Left ventricle myocardium inferior (tissue), 1 donor: ENCODE measurements around the gene EFCAB7. TPM values are rescaled to one million over a fixed set of nuclear protein-coding genes. Genes with fewer than 3 reads are reported as not detected.

Source experiments
- DNase-seq: peaks from one replicate; pipeline ENCODE4 v3.0.0-alpha.2; 2020
- H3K27ac ChIP-seq: fragments of 200-600 bp; replicated peaks from 2 replicates; pipeline ENCODE4 v1.8.0; 2021
- H3K27me3 ChIP-seq: fragments of 200-600 bp; 2 replicates; pipeline ENCODE4 v1.8.0; 2021; ENCODE audit warnings: low read depth
- H3K36me3 ChIP-seq: fragments of 200-600 bp; 2 replicates; pipeline ENCODE4 v1.8.0; 2021
- H3K4me1 ChIP-seq: fragments of 200-600 bp; 2 replicates; pipeline ENCODE4 v1.8.0; 2021
- H3K4me3 ChIP-seq: fragments of 200-600 bp; 2 replicates; pipeline ENCODE4 v1.8.0; 2021; ENCODE audit warnings: mild to moderate bottlenecking, moderate library complexity
- H3K9me3 ChIP-seq: fragments of 200-600 bp; replicated peaks from 2 replicates; pipeline ENCODE4 v1.8.0; 2021
- intact Hi-C: fragments of 100-400 bp; cut with micrococcal nuclease; formaldehyde crosslinking; loops from one replicate; pipeline ENCODE4 v1.11.0; 2022
- total RNA-seq: library from RNA; stranded (reverse); fragmentation: NEBNext Ultra II Directional; extraction: Animal tissue kit (Norgen Biotek cat#: 25700); gene quantifications from one replicate; pipeline ENCODE4 v1.2.1, GENCODE V29; 2021
- TF ChIP-seq, protein P1 (sequence below): fragments of 200-600 bp; IDR thresholded peaks from 2 replicates; pipeline ENCODE4 v1.8.0; 2021; ENCODE audit warnings: antibody characterized with exemption, mild to moderate bottlenecking, borderline replicate concordance
- donor health status: DM: no; HTN: yes; CAD: no; lungs with severe emphysema.

EFCAB7 gene
- total RNA-seq, 1 donor from 2014 or later, result 8.9 TPM

- Histone ChIP-seq H3K36me3 (no peaks in the 10 kb centered on the region), H3K4me1 (peaks cover 68% of the 10 kb centered on the region), H3K9me3 (no peaks in the 10 kb centered on the region), H3K4me3 (no peak overlapping the region), H3K27me3 (no peaks in the 10 kb centered on the region), H3K27ac (no peak overlapping the region)
- intact Hi-C loops, result no loop called here
- TF ChIP-seq, protein P1, sequence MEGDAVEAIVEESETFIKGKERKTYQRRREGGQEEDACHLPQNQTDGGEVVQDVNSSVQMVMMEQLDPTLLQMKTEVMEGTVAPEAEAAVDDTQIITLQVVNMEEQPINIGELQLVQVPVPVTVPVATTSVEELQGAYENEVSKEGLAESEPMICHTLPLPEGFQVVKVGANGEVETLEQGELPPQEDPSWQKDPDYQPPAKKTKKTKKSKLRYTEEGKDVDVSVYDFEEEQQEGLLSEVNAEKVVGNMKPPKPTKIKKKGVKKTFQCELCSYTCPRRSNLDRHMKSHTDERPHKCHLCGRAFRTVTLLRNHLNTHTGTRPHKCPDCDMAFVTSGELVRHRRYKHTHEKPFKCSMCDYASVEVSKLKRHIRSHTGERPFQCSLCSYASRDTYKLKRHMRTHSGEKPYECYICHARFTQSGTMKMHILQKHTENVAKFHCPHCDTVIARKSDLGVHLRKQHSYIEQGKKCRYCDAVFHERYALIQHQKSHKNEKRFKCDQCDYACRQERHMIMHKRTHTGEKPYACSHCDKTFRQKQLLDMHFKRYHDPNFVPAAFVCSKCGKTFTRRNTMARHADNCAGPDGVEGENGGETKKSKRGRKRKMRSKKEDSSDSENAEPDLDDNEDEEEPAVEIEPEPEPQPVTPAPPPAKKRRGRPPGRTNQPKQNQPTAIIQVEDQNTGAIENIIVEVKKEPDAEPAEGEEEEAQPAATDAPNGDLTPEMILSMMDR, result no peak
- DNase-seq, result no peak
These were observed 96.2 kb downstream of the EFCAB7 start for GRCh38 chr1:63619558-63619957.

GRCh38 chr1:63620671-63621070 lies 97.3 kb downstream of the EFCAB7 start:
- intact Hi-C loops, result loop anchor here (5.0 to 10.0 kb wide), 2 partner anchors 514 to 627 kb away; no protein-coding TSS in a partner anchor
- no peak for DNase-seq
- H3K27me3 ChIP-seq, result no peaks in the 10 kb centered on the region
- H3K4me1 ChIP-seq, result peaks cover 76% of the 10 kb centered on the region
- H3K27ac ChIP-seq, result peak overlapping the region; percentile 72
- no peaks in the 10 kb centered on the region for H3K9me3 ChIP-seq
- no peaks in the 10 kb centered on the region for H3K36me3 ChIP-seq
- TF ChIP-seq, protein P1, result no peak
- H3K4me3 ChIP-seq, result no peak overlapping the region

- H3K4me1 ChIP-seq, result peaks cover 76% of the 10 kb centered on the region
- TF ChIP-seq, protein P1, result no peak
- H3K9me3 ChIP-seq, result no peaks in the 10 kb centered on the region
- H3K4me3 ChIP-seq, result no peak overlapping the region
- DNase-seq, result peak; percentile 28
- no peaks in the 10 kb centered on the region for H3K27me3 ChIP-seq
- peak overlapping the region; percentile 72 for H3K27ac ChIP-seq
- no peaks in the 10 kb centered on the region for H3K36me3 ChIP-seq
- intact Hi-C loops, result loop anchor here (5.0 to 10.0 kb wide), 2 partner anchors 514 to 626 kb away; no protein-coding TSS in a partner anchor
These were observed 97.8 kb downstream of the EFCAB7 start for GRCh38 chr1:63621075-63621474.

DNA sequence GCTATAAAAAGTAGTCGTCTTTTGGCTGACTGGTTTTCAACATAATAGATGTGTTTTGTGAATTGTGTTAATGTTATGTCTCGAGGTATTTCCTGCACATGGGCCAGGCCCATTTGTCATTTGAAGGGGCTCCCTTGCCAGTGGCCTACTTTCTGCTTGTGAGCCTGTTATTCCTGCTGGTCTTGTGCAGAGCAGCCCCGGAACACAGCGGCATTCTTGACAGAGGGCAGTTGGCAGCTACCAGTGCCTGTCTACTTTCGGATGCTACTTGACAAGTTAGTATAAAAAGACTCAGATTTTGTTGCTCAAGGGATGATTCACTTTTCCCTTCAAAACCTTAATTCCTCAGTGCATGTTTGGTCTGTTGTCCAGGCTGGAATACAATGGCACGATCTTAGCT lies 98.4 kb downstream of the EFCAB7 start:
- peak; percentile 36 for DNase-seq
- no peak overlapping the region for H3K4me3 ChIP-seq
- TF ChIP-seq, protein P1, result no peak

More for the DNA sequence above, 98.4 kb downstream of the EFCAB7 start:
- Histone ChIP-seq H3K36me3 (no peaks in the 10 kb centered on the region), H3K27ac (peak overlapping the region; percentile 72), H3K4me1 (peaks cover 76% of the 10 kb centered on the region), H3K27me3 (no peaks in the 10 kb centered on the region), H3K9me3 (no peaks in the 10 kb centered on the region)
- intact Hi-C loops, result loop anchor here (5.0 to 10.0 kb wide), 2 partner anchors 513 to 626 kb away; no protein-coding TSS in a partner anchor

Other genes starting within 250 kb of the EFCAB7 start
- gene FOXD3, start 201.0 kb upstream of the EFCAB7 start, total RNA-seq, result 0.11 TPM
- 4.0 TPM for gene ALG6, start 155.9 kb upstream of the EFCAB7 start, total RNA-seq
- 10.9 TPM for gene ITGB3BP, start 300 bp upstream of the EFCAB7 start, total RNA-seq
- 280 TPM for gene PGM1, start 69.9 kb downstream of the EFCAB7 start, total RNA-seq